GM19372 (cell line): ENCODE data around the gene PNMA8B.

Experiments
- ATAC-seq: cut with Tn5 transposase; IDR thresholded peaks from one replicate; pipeline ENCODE4 v1.9.1; 2021; ENCODE audit warnings: mild to moderate bottlenecking, low read depth, moderate library complexity; ENCODE audit not compliant: unreplicated experiment

Gene PNMA8B

DNA sequence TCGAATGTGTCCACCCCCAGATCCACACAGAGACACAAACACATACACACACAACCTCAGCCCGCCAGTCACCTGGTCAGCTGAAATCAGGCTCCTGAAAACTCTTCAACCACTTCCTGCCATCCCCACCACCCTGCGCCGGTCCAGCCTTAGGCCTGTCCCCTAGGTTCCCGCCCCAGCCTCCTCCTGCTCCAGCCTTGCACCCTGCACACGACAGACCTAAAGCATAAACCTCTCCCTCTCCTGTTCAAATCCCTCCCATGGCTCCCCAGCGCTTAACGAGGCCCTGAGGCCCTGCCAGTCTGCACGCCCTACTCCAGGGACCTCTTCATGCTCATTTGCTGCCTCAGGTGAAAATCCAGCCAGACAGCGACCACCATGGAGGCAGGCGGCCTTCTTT, 7.1 kb downstream of the PNMA8B start:
- ATAC-seq, result no peak

DNA sequence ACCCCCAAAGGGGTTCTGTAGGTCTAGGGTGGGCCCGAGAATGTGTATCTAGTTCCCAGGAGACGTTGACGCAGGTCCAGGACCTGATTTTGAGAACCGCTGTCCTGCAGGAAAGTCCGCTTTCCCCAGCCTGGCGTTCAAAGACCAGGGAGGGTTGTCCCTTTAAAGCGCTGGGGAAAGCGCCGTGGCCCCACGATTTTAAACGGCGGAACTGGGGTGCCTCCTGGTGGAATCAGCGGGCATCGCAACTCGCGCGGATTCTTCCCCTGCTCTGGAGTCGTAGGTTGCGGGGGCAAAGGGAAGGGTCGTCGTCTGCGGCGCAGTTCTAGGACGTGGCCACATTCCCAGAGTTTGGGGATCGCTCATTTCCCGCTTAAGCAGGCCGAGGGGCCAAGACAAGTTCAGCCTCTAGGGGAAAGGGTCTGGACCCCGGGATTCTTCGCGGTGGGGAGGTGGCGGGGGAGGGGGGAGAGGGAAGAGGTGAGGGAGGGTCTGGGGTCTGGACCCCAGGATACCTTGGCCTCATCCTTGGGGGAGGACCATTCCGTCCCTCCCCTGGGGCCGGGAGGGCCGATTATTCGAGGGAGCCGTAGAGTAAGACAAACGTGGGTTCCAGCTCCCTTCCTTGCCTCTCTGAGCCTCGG, 7.7 kb downstream of the PNMA8B start:
- ATAC-seq, result no peak

DNA sequence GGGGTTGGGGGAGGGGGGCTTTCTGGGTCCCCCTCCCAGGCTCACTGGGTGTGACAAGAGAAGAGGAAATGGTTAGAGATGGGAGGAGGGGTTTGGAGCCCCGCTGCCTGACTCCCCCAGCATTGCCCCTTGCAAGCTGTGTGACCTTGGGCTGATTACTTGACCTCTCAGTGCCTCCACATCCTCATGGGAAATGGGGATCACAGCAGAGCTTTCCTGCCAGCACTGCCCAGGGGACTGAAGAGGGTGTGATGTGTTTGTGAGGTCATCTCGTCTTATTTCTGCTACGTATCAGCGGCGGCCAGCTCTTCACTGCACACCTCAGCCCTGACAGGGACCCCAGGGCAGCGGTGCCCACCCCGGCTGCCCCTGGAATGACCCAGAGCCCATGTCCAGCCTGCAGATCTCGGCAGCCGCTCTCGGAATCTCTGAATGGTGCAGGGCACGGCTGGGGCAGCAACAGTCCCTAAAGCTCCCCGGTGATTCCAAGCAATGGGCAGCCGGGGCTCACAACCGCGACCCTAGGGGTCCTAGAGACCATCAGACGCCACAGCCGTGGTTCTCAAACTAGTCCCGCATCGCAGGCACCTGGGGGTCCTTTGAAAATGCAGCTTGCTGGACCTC, 8.4 kb downstream of the PNMA8B start:
- no peak for ATAC-seq

DNA sequence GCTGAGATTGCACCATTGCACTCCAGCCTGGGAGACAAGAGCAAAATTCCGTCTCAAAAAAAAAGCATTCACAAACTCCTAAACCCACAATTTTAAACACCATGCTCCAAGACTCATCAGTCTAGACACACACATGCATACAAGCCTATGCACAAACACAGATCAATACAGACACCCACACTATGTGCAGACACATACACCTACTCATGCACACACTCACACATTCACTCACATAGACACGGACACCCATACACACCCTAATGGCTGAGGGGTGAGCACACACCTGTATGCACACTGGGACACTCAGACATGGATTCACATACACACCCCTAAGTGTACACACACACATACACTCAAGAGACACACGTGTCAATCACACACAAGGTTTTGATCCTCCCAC, 9.3 kb downstream of the PNMA8B start:
- no peak for ATAC-seq

DNA sequence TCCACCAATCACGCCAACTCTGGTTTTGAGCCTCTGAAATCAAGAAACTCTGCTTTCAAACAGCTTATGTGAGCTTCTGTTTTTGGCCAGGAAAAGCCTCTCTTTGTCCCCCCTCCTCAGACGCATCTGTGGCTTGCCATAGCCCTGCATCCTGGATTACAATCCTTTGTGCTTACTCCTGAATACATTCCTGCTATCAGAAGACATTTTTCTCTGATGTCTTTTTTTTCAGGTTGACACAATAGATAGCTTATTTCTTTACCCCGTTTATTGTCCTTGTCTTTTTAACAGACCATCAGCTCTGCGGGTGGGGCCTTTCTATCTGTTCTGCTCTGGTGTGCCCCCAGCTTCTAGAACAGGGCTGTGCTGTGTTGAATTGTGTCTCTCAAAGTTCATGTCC, 11.0 kb downstream of the PNMA8B start:
- no peak for ATAC-seq

DNA sequence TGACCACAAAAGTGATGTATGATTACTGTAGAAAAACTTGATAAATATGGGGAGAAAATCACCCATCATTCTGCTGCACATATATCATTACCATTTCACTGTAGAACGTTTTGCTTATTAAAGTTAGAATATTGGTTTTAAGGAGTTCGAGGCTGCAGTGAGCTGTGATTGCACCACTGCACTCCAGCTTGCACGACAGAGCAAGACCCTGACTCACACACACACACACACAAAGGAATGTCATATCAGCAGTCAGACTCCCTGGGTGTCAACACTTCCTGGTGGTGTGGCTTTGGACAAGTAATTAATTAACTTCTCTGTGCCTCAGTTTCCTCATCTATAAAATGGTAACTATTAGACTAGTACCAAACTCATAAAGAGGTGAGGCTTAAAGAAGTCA, 13.0 kb downstream of the PNMA8B start:
- no peak for ATAC-seq

DNA sequence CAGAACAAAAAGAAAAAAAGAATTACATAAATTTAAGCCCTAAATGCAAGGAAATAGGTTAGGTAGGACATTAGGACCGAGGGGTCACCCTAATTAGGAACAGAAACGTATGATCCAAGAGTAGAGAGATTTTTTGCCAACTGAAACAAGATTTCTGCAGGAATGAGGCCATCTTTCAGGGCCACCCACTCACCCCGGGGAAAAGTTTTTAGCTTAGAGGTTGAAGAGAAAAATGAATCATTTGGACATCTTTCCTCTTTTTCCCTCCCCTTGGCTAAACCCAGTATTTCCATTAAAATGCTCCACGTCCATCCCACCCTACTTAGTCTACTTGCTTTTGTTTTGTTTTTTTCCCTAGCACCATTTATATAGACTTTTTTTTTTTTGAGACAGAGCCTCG, 13.7 kb downstream of the PNMA8B start:
- no peak for ATAC-seq

DNA sequence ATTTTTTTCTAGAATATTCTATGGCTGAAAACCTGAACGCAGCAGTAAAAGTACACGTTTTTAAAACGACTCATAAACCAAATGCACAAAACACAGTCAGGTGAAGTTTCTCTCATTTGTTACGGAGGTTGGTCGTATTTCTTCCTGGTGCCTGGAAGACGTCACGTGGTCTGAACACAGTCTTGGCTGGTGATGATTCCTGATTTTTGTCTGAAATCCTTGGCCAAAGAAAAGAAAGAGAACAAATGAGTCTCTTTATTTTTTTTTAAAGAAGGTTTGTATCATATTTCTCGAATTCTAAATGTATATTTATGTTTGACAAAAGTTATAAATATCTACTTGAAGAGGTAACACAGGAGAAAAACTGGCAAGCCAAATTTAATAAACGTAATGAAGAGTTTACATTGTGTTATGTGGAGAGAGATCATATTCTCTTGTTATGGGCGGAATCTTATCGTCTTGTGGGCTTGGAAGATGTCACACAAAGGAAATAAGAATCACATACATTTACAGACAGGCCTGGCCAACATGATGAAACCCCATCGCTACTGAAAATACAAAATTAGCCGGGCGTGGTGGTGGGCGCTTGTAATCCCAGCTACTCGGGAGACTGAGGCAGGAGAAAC, 14.3 kb downstream of the PNMA8B start:
- ATAC-seq, result no peak

DNA sequence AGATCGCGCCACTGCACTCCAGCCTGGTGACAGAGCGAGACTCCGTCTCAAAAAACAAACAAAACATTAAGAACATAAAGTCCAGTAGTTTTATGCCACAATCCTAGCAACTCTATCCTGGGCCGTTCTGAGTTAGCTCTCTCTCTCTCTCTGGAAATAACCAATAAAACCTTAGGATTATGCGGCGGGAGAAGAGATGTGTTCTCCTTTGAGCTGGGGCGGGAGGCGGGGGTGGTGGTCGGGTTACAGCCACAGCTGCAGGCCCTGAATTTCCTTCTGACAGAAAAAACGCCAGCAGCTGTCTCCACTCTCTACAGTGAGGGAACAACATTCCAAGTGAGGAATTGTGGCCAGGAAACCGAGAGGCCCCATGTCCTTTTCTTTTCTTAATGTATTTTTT, 15.3 kb downstream of the PNMA8B start:
- no peak for ATAC-seq

DNA sequence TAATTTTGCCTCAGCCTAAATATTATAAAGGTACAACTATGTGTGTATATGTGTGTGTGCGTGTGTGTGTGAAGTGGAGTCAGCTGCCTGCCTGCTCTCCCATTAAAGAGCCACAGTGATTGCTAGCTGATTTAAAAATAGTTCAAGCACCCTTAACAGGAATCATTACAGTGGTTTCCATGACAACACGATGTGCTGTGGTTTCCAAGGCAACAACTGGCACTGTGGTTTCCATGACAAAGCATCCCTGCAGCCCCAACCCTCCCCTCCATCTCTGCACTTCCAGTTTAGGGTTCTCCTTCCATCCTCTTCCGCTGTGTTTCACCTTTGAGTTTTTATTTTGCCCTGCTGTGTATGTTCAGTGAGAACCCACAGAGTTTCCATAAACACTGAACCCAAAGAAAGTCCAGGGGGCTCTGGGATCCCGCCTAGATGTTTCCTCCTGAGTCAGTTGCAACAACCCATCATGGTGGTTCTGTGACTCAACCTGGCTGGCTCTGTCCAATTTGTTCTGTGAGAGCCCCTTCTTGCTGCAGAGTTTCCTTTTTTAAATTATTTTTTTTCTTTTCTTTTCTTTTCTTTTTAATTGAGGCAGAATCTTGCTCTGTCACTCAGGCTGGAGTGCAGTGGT, 17.2 kb downstream of the PNMA8B start:
- ATAC-seq, result no peak

DNA sequence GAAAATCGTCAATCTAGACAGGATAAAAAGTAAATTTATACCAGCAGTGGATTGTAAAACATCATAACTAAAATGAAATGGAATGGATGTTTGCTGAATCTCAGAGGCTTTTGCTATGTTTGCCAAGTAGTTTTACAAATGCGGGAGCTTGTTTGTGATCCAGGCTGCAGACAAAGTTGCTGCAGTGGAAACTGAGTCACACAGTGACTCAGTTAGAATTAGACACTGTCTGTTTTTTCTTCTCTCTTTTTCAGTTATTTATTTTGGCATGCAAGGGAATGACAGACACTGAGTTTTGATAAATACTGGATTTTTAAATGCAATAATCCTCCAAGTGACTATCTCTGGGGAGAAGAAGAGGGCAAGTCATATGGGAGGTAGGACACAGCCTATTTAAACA, 19.7 kb downstream of the PNMA8B start:
- no peak for ATAC-seq

DNA sequence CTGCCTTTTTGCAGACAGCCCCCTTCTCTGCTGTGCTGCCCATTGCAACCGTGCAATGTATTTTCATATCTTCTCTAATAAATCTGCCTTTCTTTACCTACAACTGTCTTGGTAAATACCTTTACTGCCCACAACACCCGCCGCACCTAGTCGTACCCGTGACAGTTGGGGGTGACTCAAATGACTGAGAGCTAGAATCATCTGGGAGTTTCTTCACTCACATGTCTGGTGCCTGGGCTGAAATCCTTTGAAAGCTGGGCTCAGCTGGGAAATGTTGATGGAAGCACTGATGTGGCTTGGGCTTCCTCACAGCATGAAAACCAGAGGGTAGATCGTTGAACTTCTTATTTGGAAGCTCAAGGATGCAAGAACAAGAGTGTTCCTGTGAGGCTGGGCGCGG, 21.5 kb downstream of the PNMA8B start:
- no peak for ATAC-seq

DNA sequence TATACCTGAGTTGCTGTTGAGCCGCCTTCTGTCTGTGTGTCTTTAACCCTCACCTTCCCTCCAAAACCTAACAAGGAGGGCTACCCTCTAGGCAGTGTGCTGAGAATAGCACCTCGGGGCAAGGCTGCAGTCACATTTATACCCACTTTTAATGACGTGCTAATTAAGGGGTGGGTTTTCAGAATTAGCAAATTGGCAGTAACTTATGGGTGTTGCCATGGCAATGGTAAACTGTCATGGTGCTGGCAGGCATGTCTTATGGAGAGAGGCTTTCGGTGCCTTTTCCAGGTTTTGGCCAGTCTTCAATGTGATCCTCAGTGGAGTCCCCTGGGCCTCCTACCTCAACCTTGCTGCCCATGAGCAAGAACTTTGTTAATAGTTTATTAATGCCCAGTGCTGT, 23.1 kb downstream of the PNMA8B start:
- no peak for ATAC-seq

DNA sequence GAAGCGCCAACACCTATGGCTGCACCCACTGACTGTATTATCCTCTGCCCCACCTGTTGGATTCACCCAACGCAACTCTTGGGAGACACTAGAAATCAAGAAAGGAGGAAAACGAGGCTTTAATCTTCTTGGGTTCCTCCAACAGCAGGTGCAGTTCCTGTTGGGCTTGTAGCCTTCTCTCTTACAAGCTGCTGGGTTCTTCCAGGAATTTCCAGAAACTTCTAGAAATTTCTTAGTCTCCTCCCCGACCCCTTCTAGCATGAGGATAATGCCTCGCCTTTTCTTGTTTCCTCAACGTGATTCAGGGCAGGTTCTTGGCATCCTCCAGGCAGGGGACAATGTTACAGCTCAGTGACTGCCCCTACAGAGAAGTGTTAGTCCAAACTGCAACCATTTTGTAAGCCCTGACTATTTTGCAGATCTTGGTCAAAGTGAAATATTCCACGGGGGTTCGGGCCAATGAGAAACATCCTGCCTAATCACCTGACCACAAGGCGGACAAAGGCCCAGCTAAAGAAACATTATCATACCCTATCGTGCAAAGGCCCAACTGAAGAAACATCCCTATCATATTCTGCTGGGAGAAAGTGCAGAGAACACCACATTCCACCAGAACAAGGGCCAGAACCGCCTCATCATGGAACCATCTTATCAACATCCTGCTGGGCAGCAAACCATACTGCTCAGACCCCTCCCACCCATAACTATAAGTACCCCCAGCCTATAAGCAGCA, 23.7 kb downstream of the PNMA8B start:
- no peak for ATAC-seq

DNA sequence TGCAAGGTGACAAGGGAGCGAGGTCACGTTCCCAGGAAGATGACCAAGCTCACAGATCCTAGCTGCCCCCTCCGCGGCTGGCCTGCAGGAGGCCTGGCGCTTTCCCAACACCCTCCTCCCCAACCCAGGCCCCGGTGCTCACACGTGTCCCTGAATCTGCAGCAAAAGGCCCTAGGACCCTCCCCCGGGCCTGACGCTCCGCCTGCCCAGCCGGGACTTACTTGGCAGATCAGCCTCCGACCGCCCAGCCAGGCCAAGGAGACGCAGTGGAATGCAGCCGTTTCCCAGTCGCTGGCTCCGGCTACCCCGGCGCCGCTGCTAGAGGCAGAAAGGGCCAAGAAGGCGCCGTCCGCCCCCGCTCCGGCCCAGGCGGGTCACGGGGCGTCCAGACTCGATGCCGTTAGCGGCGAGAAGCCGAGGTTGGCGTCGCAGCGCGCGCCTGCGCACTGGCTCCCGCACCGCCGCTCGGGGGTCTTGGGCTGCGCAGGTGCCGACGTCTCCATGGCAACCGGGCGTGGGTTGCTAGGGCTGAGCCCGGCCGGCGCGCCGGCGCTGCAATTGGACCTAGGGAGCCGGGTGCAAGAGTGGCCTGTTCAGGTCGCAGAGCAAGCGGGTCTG, 24.4 kb downstream of the PNMA8B start, which contains the start of gene PNMA8A:
Gene PNMA8A, minus strand, starts transcription at position 448 of the 618 bp plus-strand sequence. CDS start 528 bp downstream, outside the sequence.
- ATAC-seq, result no peak

DNA sequence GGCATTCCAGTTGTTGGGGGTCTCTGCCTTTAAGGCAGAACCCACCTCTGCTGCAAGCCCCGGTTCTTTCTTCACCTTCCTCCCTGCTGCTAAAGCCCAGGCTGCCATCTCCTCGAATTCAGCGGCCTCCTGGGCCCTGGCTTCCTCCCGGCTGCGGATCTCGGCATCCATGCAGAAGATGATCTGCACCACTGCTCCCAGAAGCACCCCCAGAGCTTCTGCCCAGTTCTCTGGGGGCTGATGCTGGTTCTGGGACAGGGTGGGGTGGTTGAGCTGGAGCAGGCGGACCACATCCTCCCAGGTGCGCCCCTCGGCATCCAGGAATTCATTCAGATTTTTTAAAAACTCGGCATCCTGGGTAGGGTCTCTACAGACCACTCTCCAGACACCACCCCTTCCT, 25.3 kb downstream of the PNMA8B start:
- ATAC-seq, result no peak

DNA sequence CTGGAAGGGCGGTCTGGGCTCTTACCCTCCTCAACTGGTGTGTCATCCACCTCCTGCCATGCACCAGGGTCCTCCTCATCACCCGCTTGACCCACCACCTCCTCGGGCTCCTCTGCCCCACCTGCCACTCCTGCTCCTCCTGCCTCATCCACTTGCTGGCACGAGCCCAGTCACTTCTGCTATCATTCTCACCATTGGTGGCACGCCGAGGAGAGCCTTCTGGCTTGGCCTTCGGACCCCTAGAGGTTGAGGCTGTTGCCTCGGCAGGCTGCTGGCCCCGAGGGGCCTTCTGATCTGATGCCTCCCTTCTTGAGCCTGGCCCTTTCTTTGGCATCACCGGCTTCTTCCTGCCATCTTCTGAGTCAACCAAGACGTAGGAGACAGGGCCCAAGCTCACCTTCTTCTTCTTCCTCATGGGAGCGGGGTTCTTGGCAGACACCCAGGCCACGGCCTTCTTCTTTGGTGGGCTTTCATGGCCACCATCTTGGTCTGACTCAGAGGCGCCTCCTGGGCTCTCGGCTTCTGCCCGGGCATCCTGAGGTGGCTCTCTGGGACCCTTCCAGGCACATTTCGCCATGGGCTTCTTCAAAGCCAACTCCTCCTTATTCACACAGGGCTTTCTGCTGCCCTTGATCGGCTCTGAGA, 26.0 kb downstream of the PNMA8B start:
- ATAC-seq, result no peak

DNA sequence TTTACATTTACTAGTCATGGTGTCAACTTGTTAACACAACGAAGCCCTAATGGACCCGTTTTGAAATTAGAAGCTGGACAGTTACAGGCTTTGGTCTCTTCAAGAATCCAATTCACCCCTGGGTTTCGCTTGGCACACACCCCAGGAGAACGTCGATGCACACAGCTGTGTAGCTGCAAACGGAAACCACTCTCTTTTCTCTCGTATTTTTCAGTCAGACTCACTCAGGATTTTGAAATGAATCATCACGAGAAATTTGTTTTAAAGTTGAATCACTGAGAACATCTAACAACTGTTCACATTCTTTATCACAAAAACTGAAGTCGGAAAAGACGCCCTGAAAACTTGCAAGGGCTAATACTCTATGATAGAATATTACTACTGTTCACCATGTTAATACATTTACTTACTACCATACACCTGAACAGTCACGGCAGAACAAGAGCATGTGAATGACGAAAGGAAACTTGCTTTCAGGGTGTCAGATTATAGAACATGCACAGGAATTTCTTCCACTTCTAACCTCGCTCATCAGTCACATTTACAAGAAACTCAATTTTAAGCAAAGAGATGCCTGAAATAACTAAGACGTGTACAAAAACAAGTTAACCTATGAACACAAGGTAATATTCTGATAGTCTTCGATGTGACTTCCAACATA, 29.0 kb downstream of the PNMA8B start:
- no peak for ATAC-seq

DNA sequence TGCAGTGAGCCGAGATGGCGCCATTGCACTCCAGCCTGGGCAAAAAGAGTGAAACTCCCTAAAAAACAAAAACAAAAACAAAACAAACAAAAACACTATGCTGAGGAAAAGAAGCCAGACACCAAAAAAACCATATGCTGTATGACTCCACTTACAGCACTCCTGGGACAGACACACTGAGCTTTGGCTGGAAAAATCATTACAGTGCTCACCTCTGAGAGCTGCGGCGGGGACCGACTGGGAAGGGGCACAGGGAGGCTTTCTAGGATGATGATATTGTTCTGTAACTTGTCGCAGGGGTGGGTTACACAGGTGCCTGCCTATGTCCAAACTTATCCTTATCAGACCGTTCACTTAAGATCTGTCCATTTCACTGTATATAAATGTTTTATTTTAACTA, 32.2 kb downstream of the PNMA8B start:
- no peak for ATAC-seq

DNA sequence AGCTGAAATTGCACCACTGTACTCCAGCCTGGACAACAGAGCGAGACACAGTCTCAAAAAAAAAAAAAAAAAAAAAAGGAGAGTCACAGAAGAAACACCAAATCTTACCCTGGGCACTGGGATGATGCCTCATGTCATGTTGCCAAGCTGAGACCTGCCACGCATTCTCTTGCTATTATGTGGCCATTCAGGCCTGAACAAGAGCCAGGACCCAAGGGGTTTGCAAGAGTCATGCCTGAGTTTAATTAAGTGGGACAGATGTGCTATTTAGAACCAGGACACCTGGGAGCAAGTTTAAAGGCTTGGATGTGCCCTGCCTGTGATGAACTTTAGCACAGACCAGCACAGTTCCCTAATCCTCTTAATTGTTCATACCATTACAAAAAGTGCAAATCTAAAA, 34.1 kb downstream of the PNMA8B start:
- no peak for ATAC-seq
